Pancreas (tissue), 10 donors: ENCODE results near the gene USP12. TPM values are rescaled to one million over a fixed set of nuclear protein-coding genes. Genes with fewer than 3 reads are reported as not detected.

Source experiments
- ATAC-seq, 4 donors: fragments of 200-7000 bp; cut with Tn5 transposase; one replicate each; pipeline versions ENCODE4 v1.8.0 to v1.9.1; 2020; ENCODE audit warnings: mild to moderate bottlenecking in 4 of 4, moderate library complexity in 4 of 4
- DNase-seq, 6 donors: peaks; one replicate each; pipeline ENCODE4 v3.0.0-alpha.2; 2020
- FAIRE-seq: peaks from 2 replicates; lab custom pipeline; 2012; peaks lifted over from hg19 to GRCh38; lab: Jason Lieb, UNC
- H3K27ac ChIP-seq, 4 donors: fragments of 200-600 bp; sonication (generic); 1 replicate in 3 of 4; 2 replicates in 1 of 4; pipeline versions ENCODE4 v1.5.0 to v1.8.0; 2020
- H3K27me3 ChIP-seq, 4 donors: fragments of 200-600 bp; one replicate each; pipeline ENCODE4 v1.8.0; 2021
- H3K36me3 ChIP-seq, 3 donors: fragments of 200-600 bp; sonication (generic) in 1 of 3; one replicate each; pipeline versions ENCODE4 v1.5.0 to v1.8.0; 2020 to 2021
- H3K4me1 ChIP-seq, 3 donors: fragments of 200-600 bp; one replicate each; pipeline ENCODE4 v1.8.0; 2021
- H3K4me3 ChIP-seq, 4 donors: fragments of 200-600 bp; sonication (generic) in 2 of 4; one replicate each; pipeline versions ENCODE4 v1.5.0 to v1.8.0; 2020 to 2021
- H3K9me3 ChIP-seq, 4 donors: fragments of 200-600 bp; one replicate each; pipeline ENCODE4 v1.8.0; 2021
- CTCF ChIP-seq, 4 donors: fragments of 200-600 bp; sonication (generic) in 3 of 4; IDR thresholded peaks; one replicate each; pipeline versions ENCODE4 v1.5.0 to v1.8.0; 2021; ENCODE audit warnings: antibody characterized with exemption in 4 of 4
- WGBS, 2 donors: extraction: QIAGEN DNeasy Blood & Tissue Kit; methylation state at CpG; one replicate each; pipeline ENCODE4 v1.1.7; 2013; 5-methylcytosine and 5-hydroxymethylcytosine counted together
- intact Hi-C, 3 donors: fragments of 100-400 bp; cut with DNase I; formaldehyde crosslinking; loops; one replicate each; pipeline versions ENCODE4 v1.11.1 to v1.14.2; 2022
- polyA plus RNA-seq, 2 donors: library from polyadenylated mRNA; stranded (reverse); fragments of 200-250 nt; gene quantifications; one replicate each; pipeline ENCODE4 v1.2.3, GENCODE V29; 2013
- total RNA-seq, 6 donors: library from RNA; stranded (reverse); fragmentation: NEBNext Ultra II Directional in 4 of 6; extraction: Animal tissue kit (Norgen Biotek cat#: 25700) in 4 of 6; gene quantifications; one replicate each; pipeline versions ENCODE4 v1.2.1 to v1.2.4, GENCODE V29; 2021 to 2023
- donor health status: healthy with polysubstance abuse.
- donor health status: DM: no; HTN: no; CAD: no; lungs with moderate emphysema.
- donor health status: DM: no; HTN: no; CAD: no.
- donor health status: control.
- donor health status: control.
- donor health status: Bipolar disorder and iron deficiency.
- donor health status: DM: yes; HTN: yes; CAD: no.
- donor health status: DM: no; HTN: no; CAD: no.
- donor health status: DM: no; HTN: no; CAD: no.
- donor health status: DM: yes; HTN: yes; CAD: no.

The USP12 gene
- total and polyA plus RNA-seq, 8 donors = 3.9 to 18.9 (median 9.4) TPM

- ATAC-seq = no peak
- no peaks in the 10 kb centered on the region for H3K9me3 ChIP-seq
- WGBS, 2 donors = 95 to 99% methylated on average over 2 of the region's 2 CpGs
- intact Hi-C loops = no loop called here
- H3K4me1 ChIP-seq = peaks cover 0 to 8% (median 2%) of the 10 kb centered on the region in 3 donors
- TF ChIP-seq CTCF (IDR thresholded peaks at IDR 0.05) = no peak
- no peaks in the 10 kb centered on the region for H3K27me3 ChIP-seq
- no peak overlapping the region for H3K27ac ChIP-seq
- no peak overlapping the region for H3K4me3 ChIP-seq
- DNase-seq = no peak
- no peak for FAIRE-seq
- no peaks in the 10 kb centered on the region for H3K36me3 ChIP-seq
These were observed 32.0 kb downstream of the USP12 start for GRCh38 chr13:27139565-27139964.

GRCh38 chr13:27138457-27139093 is 33.0 kb downstream of the USP12 start:
- no peak for ATAC-seq
- H3K36me3 ChIP-seq = no peaks in the 10 kb centered on the region
- no peaks in the 10 kb centered on the region for H3K9me3 ChIP-seq
- no peaks in the 10 kb centered on the region for H3K27me3 ChIP-seq
- DNase-seq = no peak
- FAIRE-seq = no peak
- intact Hi-C loops = no loop called here
- H3K4me3 ChIP-seq = no peak overlapping the region
- no peak overlapping the region for H3K27ac ChIP-seq
- 87 to 89% methylated on average over 4 of the region's 4 CpGs for WGBS, 2 donors
- H3K4me1 ChIP-seq = peaks cover 3 to 16% (median 7%) of the 10 kb centered on the region in 3 donors
- no peak for TF ChIP-seq CTCF (IDR thresholded peaks at IDR 0.05)

- intact Hi-C loops = no loop called here
- Histone ChIP-seq H3K27me3 (no peaks in the 10 kb centered on the region), H3K36me3 (no peaks in the 10 kb centered on the region), H3K4me3 (no peak overlapping the region), H3K4me1 (peaks cover 3 to 16% (median 7%) of the 10 kb centered on the region in 3 donors), H3K27ac (no peak overlapping the region), H3K9me3 (no peaks in the 10 kb centered on the region)
- 94% methylated on average over 7 of the region's 7 CpGs for WGBS, 2 donors
- TF ChIP-seq CTCF (IDR thresholded peaks at IDR 0.05) = no peak
- no peak for FAIRE-seq
- DNase-seq = no peak
- ATAC-seq = peak in 1 of 4 donors; percentile 11
These were observed 33.9 kb downstream of the USP12 start for GRCh38 chr13:27137759-27138158.

GRCh38 chr13:27135023-27135422 is 36.6 kb downstream of the USP12 start:
- intact Hi-C loops = no loop called here
- Histone ChIP-seq H3K9me3 (no peaks in the 10 kb centered on the region), H3K27ac (no peak overlapping the region), H3K36me3 (no peaks in the 10 kb centered on the region), H3K4me3 (no peak overlapping the region), H3K4me1 (peaks cover 3 to 16% (median 7%) of the 10 kb centered on the region in 3 donors), H3K27me3 (no peaks in the 10 kb centered on the region)
- no peak for DNase-seq
- FAIRE-seq = no peak
- no peak for TF ChIP-seq CTCF (IDR thresholded peaks at IDR 0.05)
- WGBS, 2 donors = 32 to 36% methylated on average over 5 of the region's 5 CpGs
- peak; percentile 51 to 73 (median 59) for ATAC-seq

- DNase-seq = no peak
- intact Hi-C loops = no loop called here
- no peak for TF ChIP-seq CTCF (IDR thresholded peaks at IDR 0.05)
- Histone ChIP-seq H3K27me3 (no peaks in the 10 kb centered on the region), H3K27ac (no peak overlapping the region), H3K4me1 (peaks cover 3 to 16% (median 7%) of the 10 kb centered on the region in 3 donors), H3K36me3 (no peaks in the 10 kb centered on the region), H3K9me3 (no peaks in the 10 kb centered on the region), H3K4me3 (no peak overlapping the region)
- no peak for ATAC-seq
- no peak for FAIRE-seq
- 93 to 97% methylated on average over 2 of the region's 2 CpGs for WGBS, 2 donors
These were observed 37.7 kb downstream of the USP12 start for GRCh38 chr13:27133889-27134288.
